Astrocyte (in vitro differentiated cells and primary cell): ENCODE measurements around the gene ITGB1.

Experiments used
- EZH2 ChIP-seq: IDR thresholded peaks from 2 replicates; pipeline ENCODE4 v1.6.1; 2012; ENCODE audit warnings: mild to moderate bottlenecking, low read length, inconsistent platforms; ENCODE audit not compliant: insufficient read depth
- TF ChIP-seq, protein P1 (sequence below): IDR thresholded peaks from 2 replicates; pipeline ENCODE4 v1.5.1; 2011; ENCODE audit warnings: low read depth, mild to moderate bottlenecking, inconsistent platforms, low read length, moderate library complexity; ENCODE audit not compliant: insufficient read depth

DNA sequence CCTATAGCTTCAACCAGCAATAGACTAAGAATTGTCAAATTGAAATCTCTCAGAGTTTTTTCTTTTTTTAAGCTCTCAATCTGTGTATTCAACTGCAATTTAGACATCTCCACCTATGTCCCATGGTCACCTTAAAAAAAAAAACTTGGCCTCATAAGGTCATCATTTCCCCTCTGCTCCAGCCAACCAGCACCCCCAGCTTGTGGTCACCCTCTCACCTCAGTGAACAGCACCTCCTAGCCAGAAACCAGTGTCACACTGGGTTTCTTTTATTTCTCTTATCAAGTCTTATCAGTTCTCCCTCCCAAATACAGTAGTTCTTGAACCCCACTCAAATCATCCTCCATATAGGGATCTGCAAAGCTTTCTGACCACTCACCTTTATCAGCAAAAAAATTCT lies 4.0 kb downstream of the ITGB1 start:
- TF ChIP-seq, protein P1, sequence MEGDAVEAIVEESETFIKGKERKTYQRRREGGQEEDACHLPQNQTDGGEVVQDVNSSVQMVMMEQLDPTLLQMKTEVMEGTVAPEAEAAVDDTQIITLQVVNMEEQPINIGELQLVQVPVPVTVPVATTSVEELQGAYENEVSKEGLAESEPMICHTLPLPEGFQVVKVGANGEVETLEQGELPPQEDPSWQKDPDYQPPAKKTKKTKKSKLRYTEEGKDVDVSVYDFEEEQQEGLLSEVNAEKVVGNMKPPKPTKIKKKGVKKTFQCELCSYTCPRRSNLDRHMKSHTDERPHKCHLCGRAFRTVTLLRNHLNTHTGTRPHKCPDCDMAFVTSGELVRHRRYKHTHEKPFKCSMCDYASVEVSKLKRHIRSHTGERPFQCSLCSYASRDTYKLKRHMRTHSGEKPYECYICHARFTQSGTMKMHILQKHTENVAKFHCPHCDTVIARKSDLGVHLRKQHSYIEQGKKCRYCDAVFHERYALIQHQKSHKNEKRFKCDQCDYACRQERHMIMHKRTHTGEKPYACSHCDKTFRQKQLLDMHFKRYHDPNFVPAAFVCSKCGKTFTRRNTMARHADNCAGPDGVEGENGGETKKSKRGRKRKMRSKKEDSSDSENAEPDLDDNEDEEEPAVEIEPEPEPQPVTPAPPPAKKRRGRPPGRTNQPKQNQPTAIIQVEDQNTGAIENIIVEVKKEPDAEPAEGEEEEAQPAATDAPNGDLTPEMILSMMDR: no peak
- TF ChIP-seq EZH2: no peak
